ENCODE measurements around the gene BBOX1.

Gene BBOX1

DNA sequence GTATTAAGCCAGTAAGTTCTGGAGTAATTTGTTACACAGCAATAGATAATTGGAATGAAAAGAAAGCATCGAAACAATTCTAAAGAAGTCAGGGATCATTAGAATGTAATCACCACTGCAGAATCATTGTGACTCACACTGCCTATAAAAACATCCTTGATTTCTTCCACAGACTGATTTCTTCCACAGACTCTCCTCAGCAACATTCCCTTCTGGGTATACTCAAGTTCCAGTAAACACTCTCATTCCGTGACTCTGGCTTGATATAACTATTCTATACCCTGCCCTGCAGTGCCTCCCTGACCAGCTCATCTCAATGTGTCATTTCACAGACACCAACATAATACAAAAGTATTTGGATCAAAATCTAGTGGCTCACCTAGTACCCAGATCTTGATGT, 120.5 kb downstream of the BBOX1 start:
- in situ Hi-C loops (cut with HindIII; ENCODE audit: low sequenced_read_pairs) = no loop called here
- DNase-seq (ENCODE audit: low read depth, low spot score) = peak; percentile 56
- no peak overlapping the region for H3K4me3 ChIP-seq (ENCODE audit: low read depth, low read length)
- TF ChIP-seq, protein P1, sequence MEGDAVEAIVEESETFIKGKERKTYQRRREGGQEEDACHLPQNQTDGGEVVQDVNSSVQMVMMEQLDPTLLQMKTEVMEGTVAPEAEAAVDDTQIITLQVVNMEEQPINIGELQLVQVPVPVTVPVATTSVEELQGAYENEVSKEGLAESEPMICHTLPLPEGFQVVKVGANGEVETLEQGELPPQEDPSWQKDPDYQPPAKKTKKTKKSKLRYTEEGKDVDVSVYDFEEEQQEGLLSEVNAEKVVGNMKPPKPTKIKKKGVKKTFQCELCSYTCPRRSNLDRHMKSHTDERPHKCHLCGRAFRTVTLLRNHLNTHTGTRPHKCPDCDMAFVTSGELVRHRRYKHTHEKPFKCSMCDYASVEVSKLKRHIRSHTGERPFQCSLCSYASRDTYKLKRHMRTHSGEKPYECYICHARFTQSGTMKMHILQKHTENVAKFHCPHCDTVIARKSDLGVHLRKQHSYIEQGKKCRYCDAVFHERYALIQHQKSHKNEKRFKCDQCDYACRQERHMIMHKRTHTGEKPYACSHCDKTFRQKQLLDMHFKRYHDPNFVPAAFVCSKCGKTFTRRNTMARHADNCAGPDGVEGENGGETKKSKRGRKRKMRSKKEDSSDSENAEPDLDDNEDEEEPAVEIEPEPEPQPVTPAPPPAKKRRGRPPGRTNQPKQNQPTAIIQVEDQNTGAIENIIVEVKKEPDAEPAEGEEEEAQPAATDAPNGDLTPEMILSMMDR (IDR thresholded peaks at IDR 0.05; ENCODE audit: low read depth, low read length) = no peak

DNA sequence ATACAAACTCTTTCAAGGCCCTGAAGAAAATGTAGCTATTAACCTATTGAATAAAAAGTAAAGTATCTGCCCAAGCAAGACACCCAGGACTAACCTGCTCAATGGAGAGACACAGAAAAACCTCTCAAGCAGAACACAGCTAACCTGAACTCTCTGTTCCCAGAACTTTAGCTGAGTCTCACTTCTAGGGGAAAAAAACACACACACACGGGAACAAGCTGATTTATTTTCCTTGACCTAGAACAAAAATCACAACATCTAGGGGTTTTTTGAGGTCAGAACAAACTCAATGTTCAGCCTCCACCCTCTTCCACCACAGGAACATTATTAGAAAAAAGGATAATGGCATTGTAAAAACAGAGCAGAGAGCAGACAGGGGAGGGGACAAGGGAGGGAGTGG, 121.6 kb downstream of the BBOX1 start:
- in situ Hi-C loops (cut with HindIII; ENCODE audit: low sequenced_read_pairs) = no loop called here
- TF ChIP-seq, protein P1 (IDR thresholded peaks at IDR 0.05; ENCODE audit: low read depth, low read length) = no peak
- DNase-seq (ENCODE audit: low read depth, low spot score) = no peak
- no peak overlapping the region for H3K4me3 ChIP-seq (ENCODE audit: low read depth, low read length)

DNA sequence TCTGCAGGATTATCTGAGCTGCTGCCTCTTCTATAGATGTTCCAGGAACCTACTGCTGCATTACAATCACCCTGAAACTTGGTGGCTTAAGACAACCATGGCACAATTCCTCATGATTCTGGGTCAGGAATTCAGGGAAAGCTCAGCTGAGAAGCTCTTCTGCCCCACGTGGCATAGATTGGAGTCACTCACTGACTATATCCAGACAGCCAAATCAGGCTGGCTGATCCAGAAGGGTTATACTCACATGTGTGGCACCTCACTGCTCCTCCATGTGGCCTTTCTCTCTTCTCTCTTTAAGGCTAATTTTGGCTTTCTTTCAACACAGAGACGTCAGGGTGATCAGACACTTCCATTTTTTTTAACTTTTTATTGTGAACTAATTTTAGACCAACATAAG, 125.5 kb downstream of the BBOX1 start:
- in situ Hi-C loops (cut with HindIII; ENCODE audit: low sequenced_read_pairs) = no loop called here
- no peak for DNase-seq (ENCODE audit: low read depth, low spot score)
- H3K4me3 ChIP-seq (ENCODE audit: low read depth, low read length) = no peak overlapping the region
- TF ChIP-seq, protein P1 (IDR thresholded peaks at IDR 0.05; ENCODE audit: low read depth, low read length) = no peak

DNA sequence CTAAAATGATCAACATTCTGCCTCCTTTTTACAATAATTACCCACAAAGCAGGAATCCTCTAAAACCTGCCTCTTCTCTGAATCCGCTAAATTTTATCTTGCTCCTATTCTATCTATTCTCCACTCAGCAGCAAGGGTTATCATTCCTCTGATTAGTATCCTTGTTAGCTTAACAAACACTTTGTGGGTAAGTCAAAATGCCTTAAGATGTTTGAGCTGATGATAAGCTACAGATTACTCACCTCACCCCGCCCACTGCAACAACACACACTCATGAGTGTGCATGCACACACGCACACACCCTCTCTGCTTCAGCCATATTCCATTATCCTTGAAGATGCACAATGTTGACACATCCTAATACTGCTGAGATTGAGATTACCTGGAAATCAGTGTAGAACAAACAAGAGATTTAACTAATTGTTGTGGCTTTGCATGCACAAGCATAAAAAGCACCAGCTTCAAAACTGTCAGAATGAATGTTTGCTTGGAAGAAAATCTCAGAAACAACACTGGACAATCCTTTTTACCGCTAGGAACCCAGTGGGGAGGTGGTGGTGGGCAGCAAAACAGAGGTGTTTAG, 130.9 kb downstream of the BBOX1 start:
- in situ Hi-C loops (cut with HindIII; ENCODE audit: low sequenced_read_pairs) = no loop called here
- DNase-seq (ENCODE audit: low read depth, low spot score) = no peak
- TF ChIP-seq, protein P1 (IDR thresholded peaks at IDR 0.05; ENCODE audit: low read depth, low read length) = no peak

DNA sequence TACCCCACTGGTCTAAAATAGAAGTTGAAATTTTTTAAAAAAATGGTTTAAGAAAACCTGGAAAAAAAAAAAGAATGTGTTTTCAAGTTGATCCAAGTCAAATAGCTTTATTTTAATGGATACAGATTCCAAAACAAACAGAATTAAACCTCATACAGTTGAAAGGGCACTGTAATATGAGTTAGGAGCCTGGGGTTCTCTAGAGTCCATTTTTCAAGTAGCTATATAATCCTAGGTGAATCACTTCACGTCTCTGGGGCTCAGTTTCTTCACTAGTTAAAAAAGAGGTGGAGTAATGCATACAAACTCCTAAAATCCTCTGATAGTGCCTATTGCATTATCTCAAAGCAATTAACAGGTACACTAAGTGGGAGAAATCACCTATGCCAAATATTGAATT, 132.9 kb downstream of the BBOX1 start:
- no peak for DNase-seq (ENCODE audit: low read depth, low spot score)
- TF ChIP-seq, protein P1 (IDR thresholded peaks at IDR 0.05; ENCODE audit: low read depth, low read length) = no peak
- in situ Hi-C loops (cut with HindIII; ENCODE audit: low sequenced_read_pairs) = no loop called here

More for the DNA sequence above, 130.9 kb downstream of the BBOX1 start:
- H3K4me3 ChIP-seq (ENCODE audit: low read depth, low read length) = no peak overlapping the region

DNA sequence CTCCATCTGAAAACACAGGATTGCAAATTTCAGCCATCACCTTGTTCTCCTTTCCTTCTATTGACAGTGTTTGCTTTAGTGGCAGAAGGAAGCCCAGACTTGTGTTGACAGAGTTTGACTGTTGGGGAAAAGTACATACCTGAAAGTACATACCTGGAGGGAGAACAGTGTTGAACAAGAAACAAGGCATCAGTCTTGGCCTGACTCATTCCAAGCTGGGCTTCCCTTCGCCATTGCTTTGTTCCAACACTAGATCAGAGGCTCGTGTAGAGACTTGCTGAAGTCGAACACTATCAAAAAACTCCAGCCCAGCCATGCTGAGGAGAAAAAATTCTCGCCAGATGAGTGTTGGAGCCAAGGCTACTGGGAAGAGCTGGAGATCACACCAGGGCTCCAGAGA, 133.4 kb downstream of the BBOX1 start:
- in situ Hi-C loops (cut with HindIII; ENCODE audit: low sequenced_read_pairs) = no loop called here
- H3K4me3 ChIP-seq (ENCODE audit: low read depth, low read length) = no peak overlapping the region
- TF ChIP-seq, protein P1 (IDR thresholded peaks at IDR 0.05; ENCODE audit: low read depth, low read length) = no peak
- no peak for DNase-seq (ENCODE audit: low read depth, low spot score)

More for the DNA sequence above, 132.9 kb downstream of the BBOX1 start:
- no peak overlapping the region for H3K4me3 ChIP-seq (ENCODE audit: low read depth, low read length)

Data from astrocyte of the spinal cord (primary cell).